ENCODE measurements around the gene MAML3. TPM values are rescaled to one million over a fixed set of nuclear protein-coding genes. Genes with fewer than 3 reads are reported as not detected.

Gene MAML3
- total and polyA plus RNA-seq, 2 of the 13 experiments (the other 11 are each of a cell fraction or from before 2014, with no cell fraction given), result 0.05 to 0.13 TPM

DNA sequence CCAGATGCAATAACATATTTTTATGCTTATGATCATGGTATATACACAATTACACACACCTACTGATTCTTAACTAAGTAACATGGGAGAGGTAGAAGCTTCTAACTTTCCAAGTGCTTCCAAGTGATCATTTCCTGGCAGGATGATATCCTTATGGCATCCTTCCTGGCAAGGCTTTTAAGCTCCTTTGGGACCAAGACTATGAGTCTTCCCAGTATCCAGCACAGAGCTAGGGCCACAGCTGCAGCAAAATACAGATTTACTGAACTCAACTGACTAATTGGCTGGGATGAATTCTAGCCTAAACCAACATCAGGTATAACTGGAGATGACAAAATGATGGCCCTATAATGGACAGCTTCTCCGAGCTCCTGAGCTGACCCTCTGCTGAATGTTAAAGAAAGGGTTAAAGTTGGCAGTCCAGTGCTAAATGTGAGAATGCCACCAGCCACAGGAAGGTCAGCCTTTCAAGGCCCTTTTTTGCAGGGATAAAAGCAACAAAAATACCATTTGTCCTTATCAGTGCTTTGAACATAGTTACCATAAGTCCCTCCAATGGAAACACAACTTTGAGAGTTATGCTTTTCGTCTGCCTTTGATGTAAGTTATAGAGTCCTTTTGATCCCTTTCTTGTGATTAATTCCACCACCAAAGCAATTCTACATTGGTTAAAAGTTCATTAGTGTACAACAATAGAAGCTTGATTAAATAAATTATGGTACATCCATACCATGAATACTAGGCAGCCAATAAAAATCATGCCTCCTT lies 415.0 kb downstream of the MAML3 start:
- in situ Hi-C loops (cut with HindIII; ENCODE audit: extremely low pct_ligation_motif_present, low pct_unique_long_range_greater_than_20kb), result no loop called here
- Histone ChIP-seq H3K27me3 (ENCODE audit: control insufficient read depth in 1 of 2, insufficient read depth in 2 of 2, low read length in 2 of 2) (no peaks in the 10 kb centered on the region), H3K4me3 (replicated peaks in 1 of 3; ENCODE audit: insufficient read depth in 1 of 3, low read depth in 2 of 3, low read length in 3 of 3) (no peak overlapping the region; a peak in 1 of 6 replicates), H2AFZ (ENCODE audit: low read length) (no peak overlapping the region), H3K4me1 (ENCODE audit: insufficient read depth, low read length) (peaks cover 41% of the 10 kb centered on the region), H3K4me2 (ENCODE audit: low read depth, low read length) (peak overlapping the region; percentile 25; the same call in 1 of the 2 replicates), H3K36me3 (replicated peaks in 1 of 2; ENCODE audit: control insufficient read depth in 1 of 2, insufficient read depth in 2 of 2, low read length in 2 of 2) (0 out of 5 replicates have a peak, but pooled peaks cover 0 to 2% of the 10 kb centered on the region in 2 experiments), H4K20me1 (ENCODE audit: insufficient read depth, low read length) (no peaks in the 10 kb centered on the region), H3K27ac (ENCODE audit: extremely low read length, insufficient read depth, low read length) (peak overlapping the region; percentile 73), H3K9me3 (ENCODE audit: low read length) (no peaks in the 10 kb centered on the region), H3K79me2 (ENCODE audit: insufficient read depth, low read length) (no peaks in the 10 kb centered on the region), H3K9ac (ENCODE audit: insufficient read depth, low read depth, low read length) (no peak overlapping the region)
- DNase-seq (ENCODE audit: low spot score) (peak; percentile 91), FAIRE-seq (peak; percentile 56), ATAC-seq (peak; percentile 64)
- intact Hi-C loops (cut with micrococcal nuclease; ENCODE audit: unreplicated experiment), result no loop called here
- BruUV-seq (replicated peaks), result no TSS peak
- 9% methylated on average over 1 of the region's 2 CpGs for WGBS (ENCODE audit: low lambda C conversion rate)
- ChIA-PET CTCF (ENCODE audit: low intra/inter-chr PET ratio, low total read pairs) (no interaction called here), POLR2A (interaction anchor here (0.6 kb wide), 1 partner anchor 73 kb away, joined by 3 read pairs; the partner anchor contains the start of gene MGST2)
- TF ChIP-seq ARID2 (CRISPR knock-in tag; IDR thresholded peaks at IDR 0.05; ENCODE audit: borderline replicate concordance) (no peak), TCF7L2 (IDR thresholded peaks at IDR 0.05; ENCODE audit: low read depth, low read length) (peak; percentile 73), NFRKB (IDR thresholded peaks at IDR 0.05) (no peak), JUNB (CRISPR knock-in tag; IDR thresholded peaks at IDR 0.05; ENCODE audit: borderline replicate concordance) (no peak), STAG1 (CRISPR knock-in tag; IDR thresholded peaks at IDR 0.05) (peak; percentile 7; the same call in 1 of the 2 replicates), SRSF4 (IDR thresholded peaks at IDR 0.05; ENCODE audit: low read depth, low read length, poor library complexity, severe bottlenecking) (no peak), EP300 (IDR thresholded peaks at IDR 0.05; ENCODE audit: low read depth in 2 of 2, low read length in 2 of 2) (peak in 1 of 2 experiments; percentile 89; a peak in 2 of 4 replicates), EP300 (CRISPR knock-in tag; IDR thresholded peaks at IDR 0.05; ENCODE audit: borderline replicate concordance) (peak; percentile 84), FOXJ3 (CRISPR knock-in tag; IDR thresholded peaks at IDR 0.05; ENCODE audit: borderline replicate concordance) (peak; percentile 40; the same call in 1 of the 2 replicates), PRPF4 (IDR thresholded peaks at IDR 0.05; ENCODE audit: low read depth, low read length, poor library complexity, severe bottlenecking) (no peak)
- TF ChIP-seq, protein P1, sequence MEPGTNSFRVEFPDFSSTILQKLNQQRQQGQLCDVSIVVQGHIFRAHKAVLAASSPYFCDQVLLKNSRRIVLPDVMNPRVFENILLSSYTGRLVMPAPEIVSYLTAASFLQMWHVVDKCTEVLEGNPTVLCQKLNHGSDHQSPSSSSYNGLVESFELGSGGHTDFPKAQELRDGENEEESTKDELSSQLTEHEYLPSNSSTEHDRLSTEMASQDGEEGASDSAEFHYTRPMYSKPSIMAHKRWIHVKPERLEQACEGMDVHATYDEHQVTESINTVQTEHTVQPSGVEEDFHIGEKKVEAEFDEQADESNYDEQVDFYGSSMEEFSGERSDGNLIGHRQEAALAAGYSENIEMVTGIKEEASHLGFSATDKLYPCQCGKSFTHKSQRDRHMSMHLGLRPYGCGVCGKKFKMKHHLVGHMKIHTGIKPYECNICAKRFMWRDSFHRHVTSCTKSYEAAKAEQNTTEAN (CRISPR knock-in tag; conservative IDR thresholded peaks at IDR 0.05), result 0 out of 2 replicates have a peak, but pooled peaks have one; percentile 37
- TF ChIP-seq, protein P2, sequence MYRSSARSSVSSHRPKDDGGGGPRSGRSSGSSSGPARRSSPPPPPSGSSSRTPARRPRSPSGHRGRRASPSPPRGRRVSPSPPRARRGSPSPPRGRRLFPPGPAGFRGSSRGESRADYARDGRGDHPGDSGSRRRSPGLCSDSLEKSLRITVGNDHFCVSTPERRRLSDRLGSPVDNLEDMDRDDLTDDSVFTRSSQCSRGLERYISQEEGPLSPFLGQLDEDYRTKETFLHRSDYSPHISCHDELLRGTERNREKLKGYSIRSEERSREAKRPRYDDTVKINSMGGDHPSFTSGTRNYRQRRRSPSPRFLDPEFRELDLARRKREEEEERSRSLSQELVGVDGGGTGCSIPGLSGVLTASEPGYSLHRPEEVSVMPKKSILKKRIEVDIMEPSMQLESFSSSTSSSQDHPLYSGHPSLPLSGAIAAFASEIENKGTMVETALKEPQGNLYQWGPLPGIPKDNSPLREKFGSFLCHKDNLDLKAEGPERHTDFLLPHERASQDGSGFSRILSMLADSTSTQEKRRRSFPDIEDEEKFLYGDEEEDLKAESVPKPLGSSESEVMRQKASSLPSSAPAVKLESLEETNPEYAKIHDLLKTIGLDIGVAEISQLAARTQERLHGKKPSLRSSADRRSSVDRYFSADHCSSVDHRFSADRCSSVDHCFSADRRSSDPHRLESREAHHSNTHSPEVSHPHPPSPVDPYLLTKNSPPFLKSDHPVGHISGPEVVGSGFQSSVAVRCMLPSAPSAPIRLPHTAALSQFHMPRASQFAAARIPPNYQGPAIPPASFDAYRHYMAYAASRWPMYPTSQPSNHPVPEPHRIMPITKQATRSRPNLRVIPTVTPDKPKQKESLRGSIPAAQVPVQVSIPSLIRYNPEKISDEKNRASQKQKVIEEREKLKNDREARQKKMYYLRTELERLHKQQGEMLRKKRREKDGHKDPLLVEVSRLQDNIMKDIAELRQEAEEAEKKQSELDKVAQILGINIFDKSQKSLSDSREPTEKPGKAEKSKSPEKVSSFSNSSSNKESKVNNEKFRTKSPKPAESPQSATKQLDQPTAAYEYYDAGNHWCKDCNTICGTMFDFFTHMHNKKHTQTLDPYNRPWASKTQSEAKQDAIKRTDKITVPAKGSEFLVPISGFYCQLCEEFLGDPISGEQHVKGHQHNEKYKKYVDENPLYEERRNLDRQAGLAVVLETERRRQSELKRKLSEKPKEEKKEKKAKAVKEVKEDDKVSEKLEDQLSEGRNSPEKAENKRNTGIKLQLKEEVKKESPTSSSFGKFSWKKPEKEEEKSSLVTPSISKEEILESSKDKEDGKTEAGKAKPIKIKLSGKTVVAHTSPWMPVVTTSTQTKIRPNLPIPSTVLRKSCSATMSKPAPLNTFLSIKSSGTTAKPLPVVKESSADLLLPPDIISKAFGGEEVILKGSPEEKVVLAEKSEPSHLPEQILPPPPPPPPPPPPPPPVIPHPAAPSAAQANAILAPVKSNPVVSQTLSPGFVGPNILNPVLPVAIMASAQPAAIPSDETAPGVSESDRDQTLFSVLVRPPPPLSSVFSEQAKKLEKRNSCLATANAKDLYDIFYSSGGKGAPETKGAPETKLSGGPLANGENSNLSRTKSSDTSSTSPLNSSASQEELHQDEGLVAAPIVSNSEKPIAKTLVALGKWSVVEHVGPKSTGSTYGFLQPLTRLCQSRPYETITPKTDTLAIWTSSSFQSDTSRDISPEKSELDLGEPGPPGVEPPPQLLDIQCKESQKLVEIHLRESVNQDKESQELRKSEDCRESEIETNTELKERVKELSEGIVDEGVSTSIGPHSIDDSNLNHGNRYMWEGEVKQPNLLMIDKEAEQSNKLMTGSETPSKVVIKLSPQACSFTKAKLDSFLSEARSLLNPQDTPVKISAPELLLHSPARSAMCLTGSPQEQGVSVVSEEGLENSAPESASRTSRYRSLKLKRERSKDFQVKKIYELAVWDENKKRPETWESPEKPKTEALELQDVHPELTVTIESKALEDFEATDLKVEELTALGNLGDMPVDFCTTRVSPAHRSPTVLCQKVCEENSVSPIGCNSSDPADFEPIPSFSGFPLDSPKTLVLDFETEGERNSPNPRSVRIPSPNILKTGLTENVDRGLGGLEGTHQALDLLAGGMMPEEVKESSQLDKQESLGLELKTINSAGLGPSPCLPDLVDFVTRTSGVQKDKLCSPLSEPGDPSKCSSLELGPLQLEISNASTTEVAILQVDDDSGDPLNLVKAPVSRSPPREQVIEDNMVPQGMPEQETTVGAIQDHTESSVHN (CRISPR knock-in tag; IDR thresholded peaks at IDR 0.05), result no peak
- TF ChIP-seq, protein P3, sequence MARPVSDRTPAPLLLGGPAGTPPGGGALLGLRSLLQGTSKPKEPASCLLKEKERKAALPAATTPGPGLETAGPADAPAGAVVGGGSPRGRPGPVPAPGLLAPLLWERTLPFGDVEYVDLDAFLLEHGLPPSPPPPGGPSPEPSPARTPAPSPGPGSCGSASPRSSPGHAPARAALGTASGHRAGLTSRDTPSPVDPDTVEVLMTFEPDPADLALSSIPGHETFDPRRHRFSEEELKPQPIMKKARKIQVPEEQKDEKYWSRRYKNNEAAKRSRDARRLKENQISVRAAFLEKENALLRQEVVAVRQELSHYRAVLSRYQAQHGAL (CRISPR knock-in tag; IDR thresholded peaks at IDR 0.05; ENCODE audit: not compliant biosample characterization), result no peak

All from HepG2 (cell line).